GM19328 (cell line): ENCODE measurements around the gene PLA2G4A.

Experiments
- ATAC-seq: cut with Tn5 transposase; IDR thresholded peaks from one replicate; pipeline ENCODE4 v1.9.1; 2021; ENCODE audit warnings: mild to moderate bottlenecking, moderate library complexity; ENCODE audit not compliant: unreplicated experiment

Gene PLA2G4A

GRCh38 chr1:186872291-186872690, 43.5 kb downstream of the PLA2G4A start:
- no peak for ATAC-seq

GRCh38 chr1:186873687-186874086, 44.9 kb downstream of the PLA2G4A start:
- ATAC-seq: no peak

DNA sequence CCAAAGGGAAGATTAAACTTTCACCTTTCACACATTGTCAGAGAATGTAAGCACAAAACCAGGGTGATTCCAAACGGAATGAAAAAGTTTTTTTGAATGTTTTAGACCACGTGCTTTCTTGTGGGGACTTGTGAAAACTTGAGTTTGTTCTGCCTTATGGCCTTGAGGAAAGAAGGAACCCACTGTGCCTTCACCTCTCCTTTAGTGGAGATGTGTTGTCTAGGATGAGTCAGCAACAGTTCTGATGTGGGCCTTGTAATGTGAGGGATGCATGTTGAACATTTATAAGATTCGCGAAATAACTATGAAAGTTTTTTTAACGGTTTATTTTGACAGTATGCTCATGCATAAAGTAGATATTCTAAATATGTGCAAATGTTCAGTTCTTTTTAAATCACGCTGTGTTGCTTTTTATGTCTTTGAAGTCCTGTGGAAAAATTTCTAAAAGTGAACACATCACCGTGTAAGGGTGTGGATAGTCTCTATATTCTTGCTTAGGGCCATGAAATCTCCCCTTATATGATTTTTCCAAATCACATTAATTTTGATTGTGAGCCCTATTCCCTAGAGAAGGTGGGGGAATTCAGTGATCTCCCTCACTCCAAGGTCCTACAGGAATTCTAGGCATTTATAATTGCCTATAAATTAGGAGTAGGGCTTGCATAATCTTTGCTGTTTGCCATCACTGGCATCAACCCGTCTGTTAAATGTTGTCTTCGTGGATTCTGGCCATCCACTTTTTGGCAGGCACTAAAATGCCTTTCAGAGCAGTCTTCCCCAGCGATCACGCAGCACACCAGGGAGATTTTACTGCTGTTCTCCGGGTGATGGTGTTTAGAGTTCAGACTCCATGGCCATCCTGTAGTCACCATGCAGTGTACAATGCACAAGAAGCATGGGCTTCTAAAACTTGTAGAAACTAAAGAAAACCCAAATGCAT, 47.4 kb downstream of the PLA2G4A start:
- ATAC-seq: no peak

DNA sequence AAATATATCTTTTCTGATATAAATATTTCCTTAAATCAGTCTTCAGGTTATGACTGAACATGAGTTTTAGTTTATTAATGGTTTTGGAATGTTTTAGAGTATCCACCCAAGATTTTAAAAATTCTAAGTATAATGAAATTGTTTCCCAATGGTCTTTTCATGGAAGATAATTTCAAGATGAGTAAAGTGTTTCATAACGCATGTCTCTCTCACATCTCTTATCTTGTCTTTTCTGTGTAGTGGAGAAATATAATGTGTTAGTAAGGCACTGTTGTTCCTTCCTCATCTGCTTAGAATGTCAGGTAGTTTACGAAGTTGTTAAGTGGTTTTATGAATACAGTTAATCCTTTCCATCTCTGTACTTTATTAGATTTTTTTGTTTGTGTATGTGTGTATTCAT, 49.6 kb downstream of the PLA2G4A start:
- ATAC-seq: no peak

DNA sequence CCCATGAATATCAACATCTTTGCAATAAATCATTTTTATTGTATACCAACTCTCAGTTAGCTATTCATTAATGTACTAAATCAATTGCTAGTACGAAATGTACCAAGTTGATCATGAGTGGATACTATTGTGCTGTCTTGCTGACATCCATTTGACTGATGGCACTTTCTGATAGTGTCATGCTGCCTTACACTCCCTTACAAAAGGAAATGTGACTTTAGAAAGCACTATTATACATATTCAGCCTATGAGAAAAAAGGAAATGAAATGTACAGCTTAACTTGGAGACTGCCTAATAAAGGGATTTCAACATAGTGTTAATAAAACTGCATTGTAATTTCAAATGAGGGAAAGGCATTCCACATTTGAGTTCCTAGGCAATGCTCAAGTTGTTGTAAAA, 52.2 kb downstream of the PLA2G4A start:
- no peak for ATAC-seq

- no peak for ATAC-seq
Observed at GRCh38 chr1:186882372-186883134, 53.8 kb downstream of the PLA2G4A start.

GRCh38 chr1:186884251-186884650, 55.5 kb downstream of the PLA2G4A start:
- no peak for ATAC-seq

- ATAC-seq: no peak
Observed at GRCh38 chr1:186887203-186887602, 58.5 kb downstream of the PLA2G4A start.

DNA sequence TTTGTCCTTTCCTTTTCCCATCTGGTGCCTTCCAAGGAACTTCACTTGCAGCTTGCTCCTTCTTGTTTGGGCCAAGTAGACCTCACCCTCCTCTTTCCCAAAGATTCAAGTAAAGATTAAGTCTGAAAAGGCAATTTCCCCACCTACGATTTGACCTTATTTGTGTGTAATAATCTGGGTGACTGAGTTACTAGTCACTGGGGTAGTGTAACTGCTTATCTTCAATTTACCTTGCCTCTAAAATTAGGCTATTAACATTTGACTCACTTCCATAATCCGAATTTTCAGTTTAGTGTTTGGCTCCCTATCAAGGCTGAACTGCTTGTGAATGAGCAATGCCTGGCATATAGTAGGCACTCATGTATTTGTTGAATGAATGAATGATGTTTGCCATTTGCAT, 59.6 kb downstream of the PLA2G4A start:
- no peak for ATAC-seq

GRCh38 chr1:186892936-186893335, 64.2 kb downstream of the PLA2G4A start:
- no peak for ATAC-seq

DNA sequence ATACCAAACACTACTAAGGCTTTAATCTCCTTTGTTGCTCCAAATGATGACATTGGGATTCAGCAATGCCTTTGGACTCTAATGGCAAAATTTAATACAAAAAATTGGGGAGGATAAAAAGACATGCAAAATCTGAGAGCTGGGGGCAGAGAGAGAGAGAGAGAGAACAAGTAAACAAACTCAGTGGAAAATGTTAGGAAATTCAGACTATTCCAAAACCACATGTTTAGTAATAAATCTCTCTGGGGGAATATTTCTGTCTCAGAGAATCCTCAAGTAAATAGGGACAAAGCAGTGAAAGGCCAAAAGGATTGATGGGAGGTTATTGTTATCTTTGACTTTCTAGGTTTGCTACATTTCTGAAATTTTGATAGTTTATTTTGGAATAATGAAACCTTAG, 65.7 kb downstream of the PLA2G4A start:
- ATAC-seq: no peak

DNA sequence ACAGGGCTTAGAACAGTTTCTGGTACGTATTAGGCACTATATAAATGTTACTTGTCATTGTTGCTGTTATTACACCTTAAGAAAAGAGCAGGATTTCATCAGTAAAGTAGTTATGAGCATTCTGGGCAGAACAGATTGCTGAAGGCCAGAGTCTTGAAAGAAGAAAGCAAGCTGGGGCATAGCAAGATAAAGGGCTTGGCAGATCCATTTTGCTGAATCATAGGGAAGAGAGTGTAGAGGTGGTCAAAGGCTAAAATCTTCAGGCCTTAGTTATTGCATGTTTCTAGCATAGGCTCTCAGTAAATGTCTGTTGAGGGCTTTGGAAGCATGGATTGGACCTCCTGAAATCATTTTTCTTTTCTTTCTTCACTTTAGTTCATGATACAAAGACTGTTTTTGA, 67.5 kb downstream of the PLA2G4A start:
- ATAC-seq: no peak

GRCh38 chr1:186897008-186897407, 68.3 kb downstream of the PLA2G4A start:
- ATAC-seq: no peak

- ATAC-seq: peak; percentile 81
Observed at GRCh38 chr1:186899577-186899976, 70.8 kb downstream of the PLA2G4A start.

GRCh38 chr1:186899977-186900376, 71.2 kb downstream of the PLA2G4A start:
- no peak for ATAC-seq

GRCh38 chr1:186900539-186901237, 71.9 kb downstream of the PLA2G4A start:
- ATAC-seq: no peak

- no peak for ATAC-seq
Observed at GRCh38 chr1:186901631-186902030, 72.9 kb downstream of the PLA2G4A start.

- ATAC-seq: no peak
Observed at GRCh38 chr1:186903374-186904136, 74.8 kb downstream of the PLA2G4A start.

DNA sequence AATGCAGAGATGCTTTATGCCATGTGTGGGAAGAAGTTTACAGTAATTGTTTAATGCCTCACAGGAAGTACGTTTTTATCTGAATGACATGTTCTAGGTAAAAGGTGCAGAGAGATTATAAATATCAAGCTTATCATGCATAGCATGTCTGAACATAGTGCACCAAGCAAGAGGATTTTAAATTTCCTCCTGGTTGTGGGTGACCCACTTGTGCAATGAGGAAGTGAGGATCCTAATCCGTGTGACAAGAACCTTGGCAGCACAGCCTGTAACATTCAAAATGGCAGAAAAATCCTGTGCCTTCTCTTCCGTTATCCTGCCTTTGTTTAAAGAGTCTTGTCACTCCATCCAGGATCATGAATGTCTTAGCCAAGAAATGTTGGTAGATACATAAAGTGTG, 75.6 kb downstream of the PLA2G4A start:
- ATAC-seq: no peak

DNA sequence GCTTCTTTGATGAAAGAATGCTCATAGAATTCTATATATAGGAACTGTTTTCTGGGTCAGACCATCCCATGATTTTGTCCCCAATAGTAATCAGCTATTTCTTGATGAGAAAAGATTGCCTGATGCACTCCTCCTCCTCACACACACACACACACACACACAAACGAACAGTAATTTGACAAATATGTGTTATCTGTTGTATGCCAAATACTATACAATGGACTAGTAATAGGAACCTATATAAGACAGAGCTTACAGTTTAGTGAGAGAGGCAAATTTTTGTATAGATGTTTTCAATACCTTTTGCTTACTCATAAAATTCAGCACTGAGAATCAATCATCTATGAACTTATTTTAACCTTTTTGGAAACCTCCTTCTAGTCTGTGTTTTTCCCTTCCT, 76.8 kb downstream of the PLA2G4A start:
- ATAC-seq: no peak

DNA sequence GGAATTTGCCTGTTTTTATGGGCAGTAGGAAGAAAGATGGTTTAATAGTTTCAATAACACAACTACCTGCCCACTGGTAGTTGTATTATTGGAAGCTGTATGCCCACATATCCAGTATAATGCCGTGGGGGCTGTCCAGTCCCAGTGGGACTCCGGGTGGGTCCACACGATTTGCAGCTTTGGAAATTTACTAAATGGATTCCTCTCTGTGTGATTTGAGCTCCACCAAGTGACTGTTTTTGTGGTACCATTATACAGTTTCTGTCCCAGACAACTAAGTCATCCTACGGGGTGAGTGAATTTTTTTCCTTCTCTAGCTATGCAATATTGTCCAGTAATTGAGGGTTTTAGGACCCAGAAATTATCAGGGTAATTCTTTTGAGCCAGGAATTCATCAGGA, 86.8 kb downstream of the PLA2G4A start:
- ATAC-seq: no peak
